NB4 (cell line): ENCODE results near the gene SCAP.

ENCODE experiments used
- CTCF ChIP-seq: IDR thresholded peaks from one replicate; pipeline ENCODE4 v1.5.1; 2012; ENCODE audit warnings: low read depth, low read length
- POLR2A ChIP-seq: IDR thresholded peaks from 2 replicates; pipeline ENCODE4 v1.6.1; 2011; ENCODE audit warnings: mild to moderate bottlenecking; ENCODE audit not compliant: insufficient read length; ENCODE audit errors: extremely low read depth

- TF ChIP-seq POLR2A: no peak
- no peak for TF ChIP-seq CTCF
Observed at GRCh38 chr3:47504113-47504512, 28.4 kb upstream of the SCAP start.
